GM21423 (cell line): ENCODE data around the gene S100A10.

Source experiments
- ATAC-seq: cut with Tn5 transposase; IDR thresholded peaks from one replicate; pipeline ENCODE4 v1.9.1; 2021; ENCODE audit warnings: mild to moderate bottlenecking, moderate library complexity; ENCODE audit not compliant: unreplicated experiment

S100A10 gene

GRCh38 chr1:151993734-151994496 lies at the start of gene S100A10:
TSS of gene S100A10 (minus strand) at chr1:151993859. CDS start at chr1:151986230, 7,629 bp downstream.
- no peak for ATAC-seq

- ATAC-seq, result no peak
Measured at GRCh38 chr1:152042030-152042429, 48.4 kb upstream of the S100A10 start.

- ATAC-seq, result no peak
Measured at GRCh38 chr1:152039886-152040285, 46.2 kb upstream of the S100A10 start.

GRCh38 chr1:152039461-152039860 lies 45.8 kb upstream of the S100A10 start:
- ATAC-seq, result no peak

GRCh38 chr1:152038871-152039270 lies 45.2 kb upstream of the S100A10 start:
- no peak for ATAC-seq

- ATAC-seq, result peak; percentile 51
Measured at GRCh38 chr1:152036267-152037216, 42.9 kb upstream of the S100A10 start, which contains the start of gene S100A11. TSS of gene S100A11 (minus strand) at chr1:152037004. CDS start at chr1:152036915, 89 bp downstream.

GRCh38 chr1:152035539-152036266 lies 42.0 kb upstream of the S100A10 start:
- no peak for ATAC-seq

GRCh38 chr1:152034654-152035538 lies 41.2 kb upstream of the S100A10 start:
- no peak for ATAC-seq

GRCh38 chr1:152034324-152034653 lies 40.6 kb upstream of the S100A10 start:
- no peak for ATAC-seq

GRCh38 chr1:152029929-152030211 lies 36.2 kb upstream of the S100A10 start:
- no peak for ATAC-seq

GRCh38 chr1:152029144-152029928 lies 35.7 kb upstream of the S100A10 start:
- ATAC-seq, result no peak

GRCh38 chr1:152026895-152027294 lies 33.2 kb upstream of the S100A10 start:
- no peak for ATAC-seq

GRCh38 chr1:152024223-152024622 lies 30.6 kb upstream of the S100A10 start:
- no peak for ATAC-seq

GRCh38 chr1:152023221-152023620 lies 29.6 kb upstream of the S100A10 start:
- no peak for ATAC-seq

GRCh38 chr1:152022474-152022873 lies 28.8 kb upstream of the S100A10 start:
- ATAC-seq, result no peak

- ATAC-seq, result no peak
Measured at GRCh38 chr1:152021569-152021968, 27.9 kb upstream of the S100A10 start.

- ATAC-seq, result no peak
Measured at GRCh38 chr1:152020849-152021248, 27.2 kb upstream of the S100A10 start.

GRCh38 chr1:152018537-152018936 lies 24.9 kb upstream of the S100A10 start:
- no peak for ATAC-seq

GRCh38 chr1:152015766-152016165 lies 22.1 kb upstream of the S100A10 start:
- no peak for ATAC-seq

- no peak for ATAC-seq
Measured at GRCh38 chr1:152014943-152015342, 21.3 kb upstream of the S100A10 start.
